ENCODE data around the gene MRI1.
"Not testable (repeated sequence)": the region's sequence is repeated elsewhere in the genome, so short reads cannot be mapped to it uniquely, and the experiment has no call there.

MRI1 gene

DNA sequence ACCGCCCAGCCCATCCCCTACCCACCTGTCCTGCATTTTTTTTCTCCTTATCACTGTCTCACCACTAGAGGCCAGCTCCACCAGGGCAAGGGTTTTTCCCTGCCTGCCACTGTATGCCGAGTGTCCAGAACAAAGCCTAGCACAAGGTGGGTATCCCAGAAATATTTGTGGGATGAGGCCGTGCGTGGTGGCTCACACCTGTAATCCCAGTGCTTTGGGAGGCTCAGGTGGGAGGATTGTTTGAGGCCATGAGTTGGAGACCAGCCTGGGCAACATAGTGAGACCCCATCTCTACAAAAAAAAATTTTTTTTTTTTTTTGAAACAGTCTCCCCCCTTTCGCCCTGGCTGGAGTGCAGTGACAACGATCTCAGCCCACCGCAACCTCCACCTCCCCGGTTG is 2.9 kb upstream of the MRI1 start:
- DNase-seq (ENCODE audit: low read depth, low spot score): no peak

DNA sequence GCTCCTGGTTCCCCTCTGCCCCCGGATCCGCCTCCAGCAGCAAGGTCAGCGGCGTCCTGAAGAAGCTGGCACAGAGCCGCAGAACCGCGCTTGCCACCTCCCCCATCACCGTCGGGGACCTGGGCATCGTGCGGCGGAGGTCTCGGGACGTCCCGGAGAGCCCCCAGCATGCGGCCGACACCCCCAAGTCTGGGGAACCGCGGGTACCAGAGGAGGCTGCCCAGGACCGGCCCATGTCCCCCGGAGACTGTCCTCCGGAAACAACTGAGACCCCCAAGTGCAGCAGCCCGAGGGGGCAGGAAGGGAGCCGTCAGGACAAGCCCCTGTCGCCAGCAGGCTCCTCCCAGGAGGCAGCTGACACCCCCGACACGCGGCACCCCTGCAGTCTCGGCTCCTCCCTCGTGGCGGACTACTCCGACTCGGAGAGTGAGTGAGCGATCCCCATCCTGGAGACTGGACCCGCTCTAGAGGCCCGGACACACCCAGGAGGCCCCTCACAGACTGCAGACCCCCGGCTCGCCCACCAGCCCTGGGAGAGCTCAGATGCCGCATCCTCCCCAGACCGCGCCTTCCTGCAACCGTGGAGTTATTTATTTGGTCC is 1.6 kb upstream of the MRI1 start:
- DNase-seq (ENCODE audit: low read depth, low spot score): no peak

DNA sequence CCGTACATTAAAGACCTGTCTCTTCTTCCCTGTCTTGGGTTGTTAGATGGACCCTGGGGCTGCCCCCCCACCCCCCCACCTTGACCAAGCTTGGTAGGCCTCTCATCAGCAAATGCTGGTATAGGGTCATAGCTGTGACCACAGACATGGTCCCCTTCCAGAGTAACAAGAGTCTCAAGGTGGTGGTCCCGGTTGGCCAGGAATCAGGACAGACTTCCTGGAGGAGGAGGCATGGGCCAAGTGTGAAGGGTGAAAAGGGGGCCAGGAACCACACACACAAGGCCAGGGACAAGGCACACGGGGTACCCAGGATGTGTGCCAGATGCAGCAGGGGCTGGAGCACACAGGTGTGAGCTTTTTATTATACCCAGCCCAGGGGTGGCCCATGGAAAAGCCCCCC is 1.1 kb upstream of the MRI1 start:
- DNase-seq (ENCODE audit: low read depth, low spot score): no peak

DNA sequence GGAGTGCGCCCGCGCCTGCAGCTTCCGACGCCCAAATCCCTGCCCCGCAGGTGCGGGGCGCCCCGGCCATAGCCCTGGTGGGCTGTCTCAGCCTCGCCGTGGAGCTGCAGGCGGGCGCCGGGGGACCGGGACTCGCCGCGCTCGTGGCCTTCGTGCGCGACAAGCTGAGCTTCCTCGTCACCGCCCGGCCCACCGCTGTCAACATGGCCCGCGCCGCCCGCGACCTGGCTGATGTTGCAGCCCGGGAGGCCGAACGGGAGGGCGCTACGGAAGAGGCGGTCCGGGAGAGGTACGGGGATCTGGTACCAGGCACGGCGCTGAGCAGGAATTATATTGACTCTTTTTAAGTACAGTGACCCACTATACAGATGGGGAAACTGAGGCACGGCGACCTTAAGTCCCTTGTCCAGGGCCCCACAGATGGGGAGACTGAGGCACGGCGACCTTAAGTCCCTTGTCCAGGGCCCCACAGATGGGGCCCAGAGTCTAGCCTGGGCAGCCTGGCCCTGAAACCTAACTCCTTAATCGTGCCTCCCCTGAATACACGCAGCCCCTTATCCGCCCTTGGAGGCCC is 586 bp downstream of the MRI1 start:
- DNase-seq (ENCODE audit: low read depth, low spot score): no peak

DNA sequence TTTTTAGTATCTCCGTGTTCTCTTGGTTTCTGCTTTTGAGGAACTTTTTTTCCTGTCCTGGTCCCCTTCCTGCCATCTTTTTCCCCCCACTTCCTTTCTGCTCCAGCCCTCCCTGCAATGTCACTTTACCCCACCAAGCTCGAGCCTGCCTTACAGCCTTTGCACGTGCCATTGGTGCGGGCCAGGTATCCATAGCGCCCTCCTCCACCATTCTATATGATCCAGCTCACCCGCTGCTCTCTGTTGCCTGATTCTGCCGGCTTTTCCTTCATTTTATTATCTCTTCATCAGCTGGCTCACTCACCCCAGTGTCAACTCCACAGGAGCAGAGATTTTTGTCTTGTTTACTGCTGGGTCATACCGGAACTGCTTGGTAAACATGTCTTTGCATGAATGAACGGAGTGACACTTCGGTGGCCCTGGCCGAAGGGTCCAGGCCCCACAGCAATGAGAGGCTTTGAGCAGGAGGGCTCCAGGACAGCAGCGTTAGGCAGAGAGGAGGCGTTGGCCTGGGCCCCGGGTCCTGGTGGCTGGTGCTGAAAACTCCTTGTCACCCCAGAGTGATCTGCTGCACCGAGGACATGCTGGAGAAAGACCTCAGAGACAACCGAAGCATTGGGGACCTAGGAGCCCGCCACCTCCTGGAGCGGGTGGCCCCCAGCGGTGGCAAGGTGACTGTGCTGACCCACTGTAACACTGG is 1.2 kb downstream of the MRI1 start:
- no peak for DNase-seq (ENCODE audit: low read depth, low spot score)

DNA sequence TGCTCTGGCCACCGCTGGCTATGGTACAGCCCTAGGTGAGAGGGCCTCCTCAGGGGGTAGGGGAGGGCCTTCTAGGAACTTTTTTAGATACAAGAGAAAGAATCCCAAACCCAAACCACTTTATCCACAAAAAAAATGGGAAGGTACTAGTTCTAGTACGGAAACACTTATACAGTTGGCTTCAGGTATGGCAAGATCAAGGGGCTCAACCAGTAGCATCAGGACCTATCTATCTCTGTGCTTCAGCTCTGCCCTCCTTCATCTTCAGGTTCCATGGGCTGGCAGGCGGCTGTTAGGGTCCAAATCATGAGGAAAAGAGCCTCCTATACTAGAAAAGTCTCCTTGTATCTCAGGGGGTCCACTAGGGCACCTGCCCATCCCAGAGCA is 1.8 kb downstream of the MRI1 start:
- DNase-seq (ENCODE audit: low read depth, low spot score): no peak

DNA sequence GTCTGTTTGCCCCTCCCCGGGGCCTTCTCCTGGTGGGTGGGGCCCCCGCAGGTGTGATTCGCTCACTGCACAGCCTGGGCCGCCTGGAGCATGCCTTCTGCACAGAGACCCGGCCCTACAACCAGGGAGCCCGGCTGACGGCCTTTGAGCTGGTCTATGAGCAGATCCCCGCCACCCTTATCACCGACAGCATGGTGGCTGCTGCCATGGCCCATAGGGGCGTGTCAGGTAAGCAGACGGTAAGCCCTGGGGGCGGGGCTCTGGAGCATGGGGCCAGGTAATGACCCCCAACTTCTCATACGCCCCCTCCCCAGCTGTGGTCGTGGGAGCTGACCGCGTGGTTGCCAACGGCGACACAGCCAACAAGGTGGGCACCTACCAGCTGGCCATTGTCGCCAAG is 4.2 kb downstream of the MRI1 start:
- no peak for DNase-seq (ENCODE audit: low read depth, low spot score)

DNA sequence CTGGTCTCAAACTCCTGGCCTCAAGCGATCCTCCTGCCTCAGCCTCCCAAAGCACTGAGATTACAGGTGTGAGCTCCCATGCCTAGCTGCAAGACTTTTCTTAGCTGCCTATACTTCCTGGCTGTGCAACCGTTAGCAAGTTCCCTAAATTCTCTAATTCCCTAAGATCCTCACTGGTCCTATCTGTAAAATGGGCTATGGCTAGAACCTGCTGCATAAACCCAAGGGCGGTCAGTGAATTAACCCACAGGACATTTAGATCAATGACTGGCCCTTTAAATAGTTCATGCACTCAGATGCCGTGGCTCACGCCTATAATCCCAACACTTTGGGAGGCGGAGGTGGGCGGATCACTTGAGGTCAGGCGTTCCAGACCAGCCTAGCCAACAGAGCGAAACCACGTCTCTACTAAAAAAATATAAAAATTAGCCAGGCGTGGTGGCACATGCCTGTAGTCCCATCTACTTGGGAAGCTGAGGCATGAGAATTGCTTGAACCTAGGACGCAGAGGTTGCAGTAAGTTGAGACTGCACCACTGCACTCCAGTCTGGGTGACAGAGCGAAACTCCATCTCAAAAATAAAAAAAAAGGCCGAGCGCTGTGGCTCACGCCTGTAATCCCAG is 5.8 kb downstream of the MRI1 start:
- no peak for DNase-seq (ENCODE audit: low read depth, low spot score)

DNA sequence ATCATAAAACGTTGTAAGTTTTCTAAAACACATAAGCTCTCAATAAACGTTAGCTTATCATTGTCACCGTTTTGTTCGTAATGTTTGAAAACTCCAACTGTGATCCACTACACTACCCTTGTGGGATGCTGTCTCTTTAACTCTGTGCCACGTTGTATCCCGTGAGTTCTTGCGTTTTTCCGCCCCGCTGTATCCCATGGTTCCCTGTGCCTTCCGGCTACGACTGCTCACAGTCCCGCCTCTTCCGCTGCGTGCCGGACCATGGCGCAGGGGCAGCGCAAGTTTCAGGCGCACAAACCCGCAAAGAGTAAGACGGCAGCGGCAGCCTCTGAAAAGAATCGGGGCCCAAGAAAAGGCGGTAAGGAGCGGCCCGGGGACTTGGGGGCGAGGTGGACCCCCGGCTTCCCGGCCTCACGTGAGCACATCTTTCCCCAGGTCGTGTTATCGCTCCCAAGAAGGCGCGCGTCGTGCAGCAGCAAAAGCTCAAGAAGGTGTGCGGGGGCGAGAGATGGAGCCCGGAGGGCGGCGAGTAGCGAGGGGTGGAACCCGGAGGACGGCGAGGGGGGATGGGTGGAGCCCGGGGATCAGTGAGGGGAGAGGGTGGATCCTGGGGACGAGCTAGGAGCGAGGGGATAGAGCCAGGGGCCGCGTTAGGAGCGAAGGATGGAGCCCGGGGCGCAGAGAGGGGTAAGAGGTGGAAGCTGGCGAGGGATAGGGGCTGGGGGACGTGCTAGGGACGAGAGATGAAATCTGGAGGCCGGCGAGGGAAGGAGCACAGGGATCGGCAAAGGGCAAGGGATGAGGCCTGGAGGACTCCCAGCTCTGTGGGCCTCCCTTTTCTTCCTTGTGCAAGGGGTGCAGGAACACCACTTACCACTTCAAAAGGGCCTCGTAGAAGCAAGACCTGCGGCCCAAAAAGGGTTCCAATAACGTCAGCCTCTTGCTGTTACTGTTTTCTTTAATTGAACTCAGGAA is 10.2 kb downstream of the MRI1 start, which contains the start of gene C19orf53:
C19orf53 (plus strand) TSS at position 240 of the 975 bp plus-strand sequence; CDS start at position 262, 22 bp downstream.
- peak; percentile 81 for DNase-seq (ENCODE audit: low read depth, low spot score)

DNA sequence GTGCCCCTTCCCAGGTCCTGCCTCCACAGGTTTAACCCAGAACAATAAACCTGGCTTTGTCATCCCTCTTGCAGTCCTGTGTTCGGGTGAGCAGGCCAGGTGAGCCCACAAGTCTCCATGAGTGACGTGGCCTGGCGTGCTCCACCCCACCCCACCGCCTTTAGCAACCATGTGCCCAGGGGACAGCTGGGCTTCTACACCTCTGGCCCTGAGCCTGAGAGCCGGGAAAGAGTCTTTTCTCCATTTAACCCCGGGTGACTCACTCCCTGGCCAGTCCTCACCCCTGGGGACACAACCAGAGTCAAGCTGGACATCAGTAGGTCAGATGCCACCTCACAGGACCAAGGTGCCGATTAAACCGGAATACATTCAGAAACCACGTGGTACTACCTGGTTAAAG is 14.1 kb downstream of the MRI1 start:
- no peak for DNase-seq (ENCODE audit: low read depth, low spot score)

DNA sequence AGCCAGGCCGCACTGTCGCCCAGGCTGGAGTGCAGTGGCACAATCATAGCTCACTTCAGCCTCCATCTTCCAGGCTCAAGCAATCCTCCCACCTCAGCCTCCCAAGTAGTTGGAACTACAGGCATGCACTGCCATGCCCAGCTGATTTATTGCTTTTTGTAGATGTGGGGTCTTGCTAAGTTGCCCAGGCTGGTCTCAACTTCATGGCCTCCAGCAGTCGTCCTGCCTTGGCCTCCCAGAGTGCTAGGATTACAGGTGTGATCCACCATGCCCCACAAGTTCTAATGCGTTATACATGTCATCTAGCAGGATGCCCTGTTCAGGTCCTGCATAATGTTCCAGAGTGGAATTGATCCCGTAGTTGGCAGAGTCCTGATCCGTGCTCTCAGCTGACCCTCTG is 14.5 kb downstream of the MRI1 start:
- no peak for DNase-seq (ENCODE audit: low read depth, low spot score)

DNA sequence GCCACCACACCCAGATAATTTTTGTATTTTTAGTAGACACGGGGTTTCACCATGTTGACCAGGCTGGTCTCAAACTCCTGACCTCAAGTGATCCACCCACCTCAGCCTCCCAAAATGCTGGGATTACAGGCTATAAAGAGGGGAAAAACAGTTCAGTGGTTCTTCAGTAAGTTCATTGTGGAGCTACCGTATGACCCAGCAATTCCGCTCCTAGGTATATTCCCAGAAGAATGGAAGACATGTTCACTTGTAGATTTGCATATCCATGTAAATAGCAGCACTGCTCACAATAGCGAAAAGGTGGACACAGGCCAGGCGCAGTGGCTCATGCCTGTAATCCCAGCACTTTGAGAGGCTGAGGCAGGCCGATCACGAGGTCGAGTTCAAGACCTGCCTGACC is 15.5 kb downstream of the MRI1 start:
- DNase-seq (ENCODE audit: low read depth, low spot score): not testable (repeated sequence)

DNA sequence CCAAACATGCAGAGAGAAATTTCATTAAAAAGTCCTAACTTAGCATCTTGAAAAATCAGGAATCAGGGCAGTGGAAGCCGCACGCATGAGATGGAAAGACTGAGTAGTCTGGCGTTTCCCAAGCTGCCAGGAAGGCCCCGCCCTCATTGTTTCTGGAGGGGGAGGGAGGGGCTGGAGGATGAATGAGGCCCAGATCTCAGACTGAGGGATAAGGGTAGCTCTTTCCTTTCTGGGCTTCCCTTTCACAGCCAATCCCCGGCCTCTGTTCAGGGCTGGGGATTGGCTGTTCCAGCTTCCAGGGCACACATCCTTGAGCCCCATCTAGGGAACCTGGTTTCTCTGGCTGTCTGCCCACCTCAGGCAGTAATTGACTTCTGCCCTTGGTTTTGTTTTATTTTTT is 17.2 kb downstream of the MRI1 start:
- DNase-seq (ENCODE audit: low read depth, low spot score): no peak

DNA sequence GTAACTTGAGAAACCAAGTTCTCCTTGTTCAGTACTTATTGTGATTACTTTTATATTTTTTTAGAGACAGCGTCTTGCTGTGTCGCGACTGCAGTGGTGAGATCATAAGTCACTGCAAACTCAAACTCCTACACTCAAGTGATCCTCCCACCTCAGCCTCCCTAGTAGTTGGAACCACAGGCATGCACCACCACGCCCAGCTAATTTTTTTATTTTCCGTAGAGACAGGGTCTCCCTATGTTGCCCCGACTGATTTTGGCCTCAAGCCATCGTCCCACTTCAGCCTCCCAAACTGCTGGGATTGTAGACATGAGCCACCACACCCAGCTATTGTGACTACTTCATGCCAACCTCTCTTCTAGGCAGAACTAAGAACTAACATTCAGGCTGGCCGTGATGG is 18.2 kb downstream of the MRI1 start:
- no peak for DNase-seq (ENCODE audit: low read depth, low spot score)

DNA sequence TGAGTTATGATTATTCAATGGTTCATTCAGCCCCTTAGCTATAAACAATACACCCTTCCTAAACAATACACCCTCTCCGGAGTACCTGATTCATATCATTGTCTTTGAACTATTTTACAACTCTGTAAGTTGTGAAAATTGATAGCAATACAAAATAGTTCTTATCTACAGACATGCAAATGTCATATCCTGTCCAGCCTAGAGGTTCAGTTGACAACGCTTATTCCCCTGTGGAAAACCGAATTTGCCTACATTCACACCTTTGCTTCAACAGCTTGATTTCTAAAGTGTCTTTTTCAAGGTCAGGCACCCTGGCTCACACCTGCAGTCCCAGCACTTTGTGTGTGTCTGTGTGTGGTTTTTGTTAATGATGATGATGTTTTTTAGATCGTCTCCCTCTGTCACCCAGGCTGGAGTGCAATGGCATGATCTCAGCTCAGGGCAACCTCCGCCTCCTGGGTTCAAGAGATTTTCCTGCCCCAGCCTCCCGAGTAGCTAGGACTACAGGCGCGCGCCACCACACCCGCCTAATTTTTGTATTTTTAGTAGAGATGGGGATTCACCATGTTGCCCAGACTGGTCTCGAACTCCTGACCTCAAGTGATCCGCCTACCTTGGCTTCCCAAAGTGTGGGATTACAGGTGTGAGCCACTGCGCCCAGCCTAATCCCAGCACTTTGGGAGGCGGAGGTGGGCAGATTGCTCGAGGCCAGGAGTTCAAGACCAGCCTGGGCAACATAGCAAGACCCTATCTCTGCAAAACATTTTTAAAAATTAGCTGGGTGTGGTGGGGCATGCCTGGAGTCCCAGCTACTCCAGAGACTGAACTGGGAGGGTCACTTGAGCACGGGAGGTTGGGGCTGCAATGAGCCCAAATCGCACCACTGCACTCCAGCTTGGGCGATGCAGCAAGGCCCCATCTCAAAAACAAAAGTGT is 19.5 kb downstream of the MRI1 start:
- DNase-seq (ENCODE audit: low read depth, low spot score): no peak

DNA sequence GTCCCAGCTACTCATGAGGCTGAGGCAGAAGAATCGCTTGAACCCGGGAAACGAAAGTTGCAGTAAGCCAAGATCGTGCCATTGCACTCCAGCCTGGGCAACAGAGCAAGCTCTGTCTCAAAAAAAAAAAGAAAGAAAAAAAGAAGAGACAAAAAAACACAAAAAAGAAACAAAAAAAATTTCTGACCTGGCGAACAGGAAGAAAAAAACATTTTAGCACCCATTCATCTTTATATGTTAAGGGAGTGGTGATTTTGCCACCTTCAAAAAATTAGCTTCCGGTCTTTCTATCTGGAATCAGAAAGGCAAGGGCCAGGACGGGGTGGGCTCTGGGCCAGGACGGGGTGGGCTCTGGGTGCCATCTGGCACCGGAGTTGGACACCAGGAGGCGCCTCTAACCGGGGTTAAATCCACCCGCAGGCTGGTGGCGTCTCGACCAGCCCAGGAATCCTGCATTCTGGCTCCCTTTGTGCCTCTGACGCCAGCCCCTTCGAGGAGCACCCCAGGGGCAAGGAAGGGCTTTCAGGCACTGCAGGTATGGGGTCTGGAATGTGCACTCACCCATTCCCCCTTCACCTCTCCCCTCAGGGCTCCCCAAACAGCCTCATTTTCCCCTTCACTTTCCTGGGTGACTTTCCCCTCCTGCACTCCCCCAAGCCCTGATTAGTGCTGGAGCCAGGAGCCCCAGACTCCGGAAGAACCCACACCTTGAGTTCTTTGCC is 20.6 kb downstream of the MRI1 start:
- DNase-seq (ENCODE audit: low read depth, low spot score): no peak

DNA sequence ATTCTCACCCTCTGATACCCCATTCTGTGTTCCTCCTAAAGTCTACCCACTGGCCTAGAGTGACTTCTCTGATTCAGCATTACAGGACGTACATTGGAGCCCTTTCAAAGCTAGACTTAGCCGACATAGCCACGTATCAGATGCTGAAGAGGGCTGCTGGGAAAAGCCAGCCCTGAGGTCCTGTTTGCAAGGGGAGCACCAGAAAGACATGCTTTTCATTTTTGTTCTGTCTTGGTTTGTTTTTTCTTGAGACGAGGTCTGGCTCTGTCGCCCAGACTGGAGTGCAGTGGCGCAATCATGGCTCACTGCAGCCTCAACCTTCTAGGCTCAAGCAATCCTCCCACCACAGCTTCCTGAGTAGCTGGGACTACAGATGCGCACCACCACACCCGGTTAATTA is 24.7 kb downstream of the MRI1 start:
- DNase-seq (ENCODE audit: low read depth, low spot score): no peak

DNA sequence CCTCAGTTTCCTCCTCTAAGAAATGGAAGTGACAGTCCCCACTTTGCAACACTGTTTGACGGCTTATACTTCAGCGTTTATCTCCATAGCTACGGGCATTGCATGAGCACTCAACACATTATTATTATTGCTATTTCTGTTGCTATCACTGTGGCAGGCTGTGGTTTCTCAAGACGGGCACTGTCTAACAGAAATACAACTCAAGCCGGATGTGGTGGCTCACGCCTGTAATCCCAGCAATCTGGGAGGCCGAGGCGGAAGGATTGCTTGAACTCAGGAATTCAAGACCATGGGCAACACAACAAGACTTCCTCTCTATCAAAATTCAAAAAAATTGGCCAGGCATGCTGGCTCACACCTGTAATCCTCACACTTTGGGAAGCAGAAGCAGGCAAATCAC is 26.0 kb downstream of the MRI1 start:
- DNase-seq (ENCODE audit: low read depth, low spot score): no peak

DNA sequence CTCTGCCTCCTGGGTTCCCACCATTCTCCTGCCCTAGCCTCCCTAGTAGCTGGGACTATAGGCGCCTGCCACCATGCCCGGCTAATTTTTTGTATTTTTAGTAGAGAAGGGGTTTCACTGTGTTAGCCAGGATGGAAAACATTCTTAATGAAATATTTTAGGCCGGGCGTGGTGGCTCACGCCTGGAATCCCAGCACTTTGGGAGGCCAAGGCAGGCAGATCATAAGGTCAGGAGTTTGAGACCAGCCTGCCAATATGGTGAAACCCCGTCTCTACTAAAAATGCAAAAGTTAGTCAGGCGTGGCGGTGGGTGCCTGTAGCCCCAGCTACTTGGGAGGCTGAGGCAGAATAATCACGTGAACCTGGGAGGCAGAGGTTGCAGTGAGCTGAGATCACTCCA is 29.0 kb downstream of the MRI1 start:
- DNase-seq (ENCODE audit: low read depth, low spot score): not testable (repeated sequence)

DNA sequence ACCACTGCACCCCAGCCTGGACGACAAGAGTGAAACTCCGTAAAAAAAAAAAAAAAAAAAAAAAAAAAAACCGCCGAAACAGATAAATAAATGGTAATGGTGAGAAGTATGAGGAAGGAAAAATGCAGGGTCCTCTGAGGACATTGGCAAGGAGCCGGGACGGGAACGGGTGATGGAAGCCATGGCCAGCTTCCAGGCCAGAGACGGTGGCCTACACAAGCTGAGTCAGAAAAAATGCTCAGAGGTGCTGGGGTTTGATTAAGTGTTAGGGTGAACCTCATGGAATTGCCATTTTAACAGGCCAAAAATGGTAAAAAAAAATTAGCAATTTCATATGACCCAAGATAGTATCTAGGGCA is 30.1 kb downstream of the MRI1 start:
- no peak for DNase-seq (ENCODE audit: low read depth, low spot score)
